Adrenal gland (tissue), 12 donors: ENCODE data around the gene TOX3. TPM values are rescaled to one million over a fixed set of nuclear protein-coding genes. Genes with fewer than 3 reads are reported as not detected.

ENCODE experiments used
- DNase-seq, 7 donors: peaks; one replicate each; pipeline ENCODE4 v3.0.0-alpha.2; 2019 to 2020
- H3K27ac ChIP-seq, 5 donors: fragments of 200-600 bp; sonication (generic) in 4 of 5; 1 replicate in 3 of 5; 2 replicates in 2 of 5; pipeline versions ENCODE4 v1.5.1 to v1.8.0; 2016 to 2020; ENCODE audit warnings: mild to moderate bottlenecking in 1 of 5
- H3K27me3 ChIP-seq: fragments of 200-600 bp; 2 replicates; pipeline ENCODE4 v1.8.0; 2021
- H3K36me3 ChIP-seq, 2 donors: fragments of 200-600 bp; replicated peaks in 1 of 2; 1 replicate in 1 of 2; 2 replicates in 1 of 2; pipeline versions ENCODE4 v1.5.1 to v1.8.0; 2018 to 2022
- H3K4me1 ChIP-seq, 2 donors: fragments of 200-600 bp; replicated peaks in 1 of 2; 1 replicate in 1 of 2; 2 replicates in 1 of 2; pipeline versions ENCODE4 v1.5.1 to v1.8.0; 2018 to 2021
- H3K4me3 ChIP-seq, 4 donors: fragments of 200-600 bp; sonication (generic) in 3 of 4; one replicate each; pipeline ENCODE4 v1.5.1; 2016 to 2018
- H3K9me3 ChIP-seq, 3 donors: fragments of 200-600 bp; sonication (generic) in 1 of 3; replicated peaks in 1 of 3; 1 replicate in 2 of 3; 2 replicates in 1 of 3; pipeline versions ENCODE4 v1.5.1 to v1.8.0; 2016 to 2021
- CTCF ChIP-seq, 6 experiments: fragments of 450-650 bp in 4 of 6; fragments of 200-600 bp in 2 of 6; sonication (generic) in 1 of 6; IDR thresholded peaks; 1 replicate in 5 of 6; 2 replicates in 1 of 6; pipeline versions ENCODE4 v1.5.1 to v1.8.0; 2016 to 2021; ENCODE audit warnings: antibody characterized with exemption in 6 of 6, mild to moderate bottlenecking in 2 of 6, moderate library complexity in 1 of 6
- POLR2A ChIP-seq, 2 donors: fragments of 450-650 bp; IDR thresholded peaks; one replicate each; pipeline ENCODE4 v1.6.1; 2017; ENCODE audit warnings: antibody characterized with exemption in 2 of 2, mild to moderate bottlenecking in 2 of 2, moderate library complexity in 1 of 2
- WGBS, 4 donors: extraction: QIAGEN DNeasy Blood & Tissue Kit in 2 of 4; methylation state at CpG; one replicate each; pipeline versions ENCODE4 v1.1.5 to v1.1.7; 2013 to 2017; 5-methylcytosine and 5-hydroxymethylcytosine counted together
- intact Hi-C, 2 donors: fragments of 100-400 bp; cut with DNase I; formaldehyde crosslinking; loops; one replicate each; pipeline versions ENCODE4 v1.14.1 to v1.15.0; 2022 to 2023
- polyA plus RNA-seq, 3 donors: library from polyadenylated mRNA; stranded (reverse); fragments of 200-250 nt in 2 of 3; fragments of 350-450 nt in 1 of 3; fragmentation: Illumina TruSeq in 1 of 3; extraction: RNeasy Lipid Tissue Mini Kit (QIAGEN cat#74804) in 1 of 3; gene quantifications; one replicate each; pipeline ENCODE4 v1.2.3, GENCODE V29; 2013 to 2014
- total RNA-seq, 9 donors: library from RNA; depleted of rRNA in 4 of 9; stranded (reverse); fragments of >200 nt in 4 of 9; fragments of 120-200 nt in 1 of 9; fragmentation: NEBNext Ultra II Directional in 1 of 9; extraction: Animal tissue kit (Norgen Biotek cat#: 25700) in 1 of 9; gene quantifications; one replicate each; pipeline versions ENCODE4 v1.1.0 to v1.2.4, GENCODE V29; 2013 to 2023
- donor health status: healthy with polysubstance abuse.
- donor health status: Bipolar disorder and iron deficiency.
- donor health status: DM: yes; HTN: yes; CAD: no.
- donor health status: DM: no; HTN: no; CAD: no.
- donor health status: DM: no; HTN: no; CAD: no.
- donor health status: DM: yes; HTN: yes; CAD: no.

TOX3 gene
- total and polyA plus RNA-seq, 12 donors: 0.06 to 4.2 (median 1.2) TPM; not detected in 2

DNA sequence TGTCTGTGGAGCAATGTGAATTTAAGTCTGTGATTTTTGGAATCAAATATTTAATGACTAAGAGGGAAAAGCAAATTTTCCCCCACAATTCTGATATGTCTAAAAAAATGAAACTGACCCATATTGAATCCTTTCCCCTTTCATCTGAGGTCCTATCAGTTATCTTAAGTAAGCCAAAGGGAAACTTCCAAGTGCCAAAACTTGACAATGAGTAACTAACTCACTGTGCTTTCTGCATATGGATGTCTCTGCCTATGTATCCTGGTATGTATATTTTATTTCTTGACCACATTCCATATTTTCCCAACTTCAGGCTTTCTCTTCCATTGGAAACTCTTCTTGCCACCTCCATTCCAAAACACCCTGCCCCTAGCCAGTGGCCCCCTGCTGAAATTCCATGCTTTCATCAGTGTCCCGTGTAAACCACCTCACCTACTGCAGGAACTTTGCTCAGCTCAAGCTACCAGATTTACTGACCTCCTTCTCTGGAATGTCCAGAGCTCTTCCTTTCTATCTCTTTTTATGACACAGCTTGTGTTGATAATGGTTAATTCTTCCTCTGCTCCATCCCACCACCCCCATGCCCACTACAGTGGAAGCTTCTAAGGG lies 59.0 kb downstream of the TOX3 start:
- Histone ChIP-seq H3K36me3 (no peaks in the 10 kb centered on the region), H3K27ac (no peak overlapping the region), H3K27me3 (no peaks in the 10 kb centered on the region), H3K4me1 (no peaks in the 10 kb centered on the region), H3K9me3 (no peaks in the 10 kb centered on the region), H3K4me3 (no peak overlapping the region)
- 41 to 62% (median 47%) methylated on average over 1 of the region's 1 CpG for WGBS, 4 donors
- DNase-seq: no peak
- intact Hi-C loops: no loop called here
- TF ChIP-seq POLR2A (IDR thresholded peaks at IDR 0.05) (no peak), CTCF (IDR thresholded peaks at IDR 0.05) (no peak)

GRCh38 chr16:52480237-52480636 lies 66.7 kb downstream of the TOX3 start:
- 38 to 55% (median 51%) methylated on average over 3 of the region's 3 CpGs for WGBS, 4 donors
- H3K9me3 ChIP-seq: no peaks in the 10 kb centered on the region
- DNase-seq: no peak
- intact Hi-C loops: no loop called here
- H3K27ac ChIP-seq: no peak overlapping the region
- no peaks in the 10 kb centered on the region for H3K27me3 ChIP-seq
- no peak overlapping the region for H3K4me3 ChIP-seq
- H3K4me1 ChIP-seq: no peaks in the 10 kb centered on the region
- TF ChIP-seq CTCF (IDR thresholded peaks at IDR 0.05) (no peak), POLR2A (IDR thresholded peaks at IDR 0.05) (no peak)
- H3K36me3 ChIP-seq: no peaks in the 10 kb centered on the region

DNA sequence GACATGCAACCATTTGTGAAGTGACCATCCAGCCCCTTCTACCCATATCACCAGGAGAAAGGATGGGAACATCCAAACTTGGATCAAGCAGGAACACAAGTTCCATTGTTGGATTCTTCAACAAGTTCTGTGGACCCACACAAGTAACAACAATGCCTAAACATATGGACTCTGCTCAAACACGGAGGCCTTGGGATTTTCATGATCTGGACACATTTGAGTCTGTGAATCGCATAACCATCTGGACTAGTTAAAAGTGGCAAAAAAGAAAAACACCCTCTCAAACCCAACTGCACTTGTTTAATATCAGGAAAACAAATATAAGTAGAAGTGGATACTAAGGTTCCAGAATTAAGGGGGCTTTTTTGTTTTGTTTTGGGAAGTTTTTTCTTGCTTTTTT lies 70.8 kb downstream of the TOX3 start:
- H3K27me3 ChIP-seq: no peaks in the 10 kb centered on the region
- H3K4me1 ChIP-seq: no peaks in the 10 kb centered on the region
- DNase-seq: no peak
- H3K9me3 ChIP-seq: no peaks in the 10 kb centered on the region
- no peaks in the 10 kb centered on the region for H3K36me3 ChIP-seq
- TF ChIP-seq CTCF (IDR thresholded peaks at IDR 0.05) (no peak), POLR2A (IDR thresholded peaks at IDR 0.05) (no peak)
- WGBS, 4 donors: 64 to 74% (median 70%) methylated on average over 2 of the region's 2 CpGs
- no peak overlapping the region for H3K4me3 ChIP-seq
- no peak overlapping the region for H3K27ac ChIP-seq
- intact Hi-C loops: no loop called here

GRCh38 chr16:52474679-52475078 lies 72.3 kb downstream of the TOX3 start:
- Histone ChIP-seq H3K36me3 (no peaks in the 10 kb centered on the region), H3K4me1 (no peaks in the 10 kb centered on the region), H3K27ac (no peak overlapping the region), H3K4me3 (no peak overlapping the region), H3K27me3 (no peaks in the 10 kb centered on the region), H3K9me3 (no peaks in the 10 kb centered on the region)
- intact Hi-C loops: no loop called here
- no peak for DNase-seq
- WGBS, 4 donors: 63 to 71% (median 68%) methylated on average over 4 of the region's 4 CpGs
- no peak for TF ChIP-seq CTCF (IDR thresholded peaks at IDR 0.05)
- no peak for TF ChIP-seq POLR2A (IDR thresholded peaks at IDR 0.05)
